ENCODE measurements around the gene ZPR1.

GRCh38 chr11:116774661-116775060 is 13.2 kb downstream of the ZPR1 start:
- TF ChIP-seq MAX (IDR thresholded peaks at IDR 0.05) (no peak), EGR1 (IDR thresholded peaks at IDR 0.05) (no peak), RAD21 (IDR thresholded peaks at IDR 0.05; ENCODE audit: low read depth) (no peak), TEAD4 (IDR thresholded peaks at IDR 0.05) (no peak), YY1 (IDR thresholded peaks at IDR 0.05; ENCODE audit: low read depth) (no peak), FOXM1 (IDR thresholded peaks at IDR 0.05; ENCODE audit: borderline replicate concordance, low read depth) (no peak), USF1 (IDR thresholded peaks at IDR 0.05) (no peak), REST (IDR thresholded peaks at IDR 0.05; ENCODE audit: low read depth) (no peak), CREB1 (IDR thresholded peaks at IDR 0.05; ENCODE audit: low read depth) (no peak)

All from Ishikawa (cell line).